Measurements from ENCODE around the gene GAS7.
"Not testable (repeated sequence)": the region's sequence is repeated elsewhere in the genome, so short reads cannot be mapped to it uniquely, and the experiment has no call there.

GAS7 gene

GRCh38 chr17:10010752-10011151 is 187.7 kb downstream of the GAS7 start:
- no peak for DNase-seq

GRCh38 chr17:10003705-10004104 is 194.7 kb downstream of the GAS7 start:
- no peak for DNase-seq

DNA sequence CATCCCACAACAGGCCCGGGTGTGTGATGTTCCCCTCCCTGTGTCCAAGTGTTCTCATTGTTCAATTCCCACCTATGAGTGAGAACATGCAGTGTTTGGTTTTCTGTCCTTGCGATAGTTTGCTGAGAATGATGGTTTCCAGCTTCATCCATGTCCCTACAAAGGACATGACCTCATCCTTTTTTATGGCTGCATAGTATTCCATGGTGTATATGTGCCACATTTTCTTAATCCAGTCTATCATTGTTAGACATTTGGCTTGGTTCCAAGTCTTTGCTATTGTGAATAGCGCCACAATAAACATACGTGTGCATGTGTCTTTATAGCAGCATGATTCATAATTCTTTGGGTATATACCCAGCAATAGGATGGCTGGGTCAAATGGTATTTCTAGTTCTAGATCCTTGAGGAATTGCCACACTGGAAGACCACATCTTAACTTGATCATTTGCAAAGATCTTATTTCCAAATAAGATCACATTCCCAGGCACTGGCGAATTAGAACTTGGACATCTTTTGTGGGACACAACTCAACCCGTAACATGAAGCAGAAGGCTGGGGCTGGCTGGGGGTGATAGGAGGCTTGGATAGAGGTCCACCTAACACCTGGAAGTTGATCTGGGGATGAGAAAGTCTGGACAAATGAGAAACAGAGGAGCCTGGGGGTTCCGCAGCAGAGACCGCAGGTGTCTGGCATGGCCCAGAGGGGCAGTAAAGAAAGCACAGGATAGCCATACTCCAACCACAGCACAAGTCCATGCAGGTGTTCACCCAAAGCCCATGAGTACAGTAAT is 195.6 kb downstream of the GAS7 start:
- not testable (repeated sequence) for DNase-seq

- no peak for DNase-seq
These were observed 197.0 kb downstream of the GAS7 start for GRCh38 chr17:10001306-10001873.

DNA sequence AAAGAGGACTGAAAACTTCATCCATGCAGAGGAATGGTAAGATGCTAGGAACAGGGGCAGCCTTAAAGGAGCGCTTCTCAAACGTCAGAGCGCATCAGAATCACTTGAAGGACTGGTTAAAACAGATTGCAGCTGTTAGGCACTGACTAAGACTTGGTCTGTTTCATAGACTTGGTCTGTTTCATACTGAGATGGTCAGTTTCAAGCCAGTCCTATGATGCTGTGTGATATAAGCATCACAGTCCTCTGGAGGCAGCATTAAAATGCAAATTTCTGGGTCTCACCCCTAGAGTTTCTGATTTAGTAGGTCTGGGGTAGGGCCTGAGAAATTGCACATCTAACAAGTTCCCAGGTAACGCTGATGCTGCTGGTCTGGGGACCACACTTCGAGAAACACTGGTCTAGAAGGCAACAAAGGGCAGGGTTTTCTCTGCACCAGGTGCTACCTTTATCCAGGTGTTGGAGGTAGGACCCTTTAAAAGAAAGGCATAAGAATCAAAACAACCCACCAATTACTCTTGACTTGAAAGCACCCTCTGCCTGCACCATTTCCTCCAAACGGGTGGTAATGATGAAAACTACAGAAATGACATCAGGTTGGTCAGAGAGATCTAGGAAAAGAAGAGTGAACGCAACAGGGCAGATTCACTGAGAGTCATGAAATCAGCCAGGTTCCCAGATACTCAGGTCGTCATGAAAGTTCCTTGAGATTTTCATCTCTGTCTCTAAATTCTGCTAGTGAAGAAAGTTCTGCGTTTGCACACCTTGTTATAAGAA is 198.3 kb downstream of the GAS7 start:
- no peak for DNase-seq

GRCh38 chr17:9998060-9998459 is 200.3 kb downstream of the GAS7 start:
- no peak for DNase-seq

DNA sequence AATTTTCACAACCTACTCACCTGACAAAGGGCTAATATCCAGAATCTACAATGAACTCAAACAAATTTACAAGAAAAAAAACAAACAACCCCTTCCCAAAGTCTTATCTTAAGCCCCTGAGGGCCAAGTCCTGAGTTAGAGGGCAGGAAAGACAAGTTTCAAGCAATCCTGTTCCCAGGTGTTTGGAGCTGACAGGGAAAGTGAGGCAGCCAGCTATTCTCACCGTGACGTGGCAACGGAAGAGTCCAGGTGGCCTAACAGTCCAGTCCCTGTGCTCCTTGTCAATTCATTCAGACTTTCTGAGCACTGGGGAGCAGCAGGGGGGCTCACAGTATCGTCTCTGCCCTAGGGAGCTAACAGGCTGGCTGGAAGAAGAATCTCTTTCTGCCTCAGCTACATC is 203.6 kb downstream of the GAS7 start:
- no peak for DNase-seq

- DNase-seq = no peak
These were observed 206.6 kb downstream of the GAS7 start for GRCh38 chr17:9991796-9992195.

GRCh38 chr17:9991351-9991750 is 207.1 kb downstream of the GAS7 start:
- no peak for DNase-seq

DNA sequence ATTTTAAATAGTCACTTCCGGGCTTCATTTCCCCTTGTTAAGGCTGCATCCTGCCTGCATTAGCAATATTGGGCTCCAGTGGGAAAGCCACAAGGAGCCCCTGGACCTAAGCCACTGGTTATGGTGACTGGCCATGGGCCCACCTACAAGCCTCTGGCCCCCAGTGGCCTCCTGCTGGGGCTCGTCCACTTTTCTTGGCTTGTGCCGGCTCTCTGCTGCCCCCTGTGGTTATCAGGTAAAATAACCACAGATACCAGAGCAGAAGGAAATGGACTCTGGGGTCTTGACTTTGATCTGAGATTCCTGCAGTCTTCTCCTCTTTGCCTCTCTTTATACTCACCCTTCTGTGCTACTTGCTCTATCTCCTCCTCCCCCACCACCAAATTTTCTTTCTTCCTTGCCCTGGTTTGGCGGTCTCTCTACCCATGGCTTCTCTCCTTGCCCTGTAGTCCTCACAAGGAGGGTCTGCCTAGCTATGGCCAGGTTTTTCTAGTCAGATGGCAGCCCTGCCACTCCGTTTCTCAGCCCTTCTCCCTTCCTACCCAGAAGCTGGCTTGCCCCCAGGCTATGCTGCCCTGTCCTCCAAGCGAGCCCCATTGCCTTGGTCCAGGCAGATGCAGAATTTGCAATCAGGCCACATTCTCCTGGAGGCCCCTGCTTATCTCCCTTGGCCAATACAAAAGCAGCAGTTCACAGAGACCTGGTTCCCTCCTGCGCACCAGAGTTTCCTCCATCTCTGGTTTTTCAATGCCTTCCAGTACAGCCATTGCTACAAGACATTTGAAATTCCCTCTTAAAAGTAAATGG is 210.4 kb downstream of the GAS7 start:
- DNase-seq = no peak

DNA sequence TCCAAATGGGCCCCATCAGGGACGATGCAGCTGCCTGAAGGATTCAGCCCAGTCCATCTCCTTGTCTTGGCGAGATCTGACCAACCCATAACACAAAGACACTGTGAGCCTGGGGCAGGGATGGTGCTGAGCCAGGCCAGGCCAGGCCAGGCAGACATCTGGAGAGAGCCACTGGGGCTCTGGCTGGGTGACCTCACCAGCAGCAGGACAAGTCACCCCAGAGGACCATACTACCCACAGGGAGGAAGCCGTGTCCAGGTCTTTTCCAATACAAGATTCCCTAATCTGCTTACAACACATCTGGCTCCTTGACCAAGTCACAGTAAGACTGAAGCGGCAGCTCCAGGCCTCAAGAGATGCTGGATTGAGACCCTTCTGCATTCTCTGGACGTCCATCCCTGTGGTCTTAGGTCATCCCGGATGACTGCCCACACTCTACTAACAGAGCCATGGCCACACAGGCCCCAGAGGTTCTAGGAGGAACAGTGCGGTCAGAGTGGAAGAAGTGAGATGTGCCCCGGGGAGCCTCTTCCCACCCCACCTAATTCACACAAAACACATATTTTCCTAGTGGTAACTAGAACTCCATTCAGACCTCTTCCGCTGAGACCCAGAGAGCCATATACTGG is 211.5 kb downstream of the GAS7 start:
- DNase-seq = no peak

DNA sequence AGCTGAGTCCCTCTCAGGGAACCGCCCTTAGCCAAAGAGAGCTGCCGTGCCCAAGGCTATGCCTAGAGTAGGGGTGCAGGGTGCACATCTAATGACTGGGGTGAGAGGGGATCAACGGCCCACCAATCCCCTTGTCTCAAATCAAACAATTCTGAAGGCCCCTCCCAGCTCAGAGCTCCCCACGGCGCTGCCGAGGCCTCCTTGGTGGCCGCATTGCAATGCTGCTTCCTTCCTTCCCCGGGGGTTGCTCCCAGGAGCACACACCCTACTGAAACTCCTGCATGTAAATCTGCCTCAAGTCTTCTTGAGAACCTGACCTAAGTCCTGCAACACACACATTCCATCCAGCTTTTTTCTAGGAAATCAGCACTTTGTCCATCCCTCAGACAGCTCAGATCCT is 212.8 kb downstream of the GAS7 start:
- DNase-seq = no peak

GRCh38 chr17:9984768-9985167 is 213.6 kb downstream of the GAS7 start:
- no peak for DNase-seq

- no peak for DNase-seq
These were observed 216.2 kb downstream of the GAS7 start for GRCh38 chr17:9982159-9982558.

DNA sequence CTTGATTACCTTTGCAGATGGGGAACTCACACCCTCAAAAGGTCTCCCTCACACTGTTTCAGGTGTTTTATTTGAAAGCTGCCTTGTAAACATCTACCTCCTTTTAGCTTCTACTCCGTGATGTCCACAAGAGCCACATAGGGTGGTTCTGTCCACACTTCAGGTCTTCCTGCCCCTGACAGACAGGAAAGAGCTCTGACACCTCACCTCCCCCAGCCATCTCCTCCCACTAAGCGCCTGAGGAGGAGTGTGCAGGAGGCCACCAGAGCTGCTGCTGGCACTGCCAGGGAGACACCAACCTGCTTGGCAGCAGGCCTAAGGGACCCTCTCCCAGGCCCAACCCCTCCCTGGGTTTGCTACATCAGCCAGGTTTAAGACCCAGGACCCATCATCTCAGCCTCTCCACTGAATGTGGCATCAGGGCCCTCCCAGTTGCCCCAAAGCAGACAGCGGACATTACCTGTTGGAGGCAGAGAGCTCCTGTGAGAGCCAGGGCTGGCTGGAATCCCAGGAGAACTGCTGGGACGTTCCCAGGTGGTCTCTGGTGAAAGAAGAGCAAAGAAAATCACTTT is 217.0 kb downstream of the GAS7 start:
- DNase-seq = no peak

- no peak for DNase-seq
These were observed 218.9 kb downstream of the GAS7 start for GRCh38 chr17:9979463-9979995.

DNA sequence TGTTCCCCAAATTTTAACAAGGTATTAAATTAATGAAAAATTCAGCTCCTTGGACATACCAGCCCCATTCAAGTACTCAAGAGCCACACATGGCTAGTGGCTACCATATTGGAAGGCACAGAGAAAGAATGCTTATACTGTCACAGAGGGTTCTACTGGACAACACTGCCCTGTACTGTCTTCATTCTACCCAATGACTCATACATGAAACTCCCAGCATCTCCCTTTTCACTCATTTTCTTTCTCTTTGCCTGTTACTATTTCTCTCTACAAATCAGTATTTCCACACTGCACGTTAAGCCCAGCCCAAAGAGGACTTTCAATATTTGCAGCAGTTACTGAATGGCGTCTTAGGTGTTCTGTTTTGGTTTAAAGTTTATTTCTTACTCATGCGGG is 221.2 kb downstream of the GAS7 start:
- no peak for DNase-seq

GRCh38 chr17:9976283-9977179 is 221.9 kb downstream of the GAS7 start:
- no peak for DNase-seq

DNA sequence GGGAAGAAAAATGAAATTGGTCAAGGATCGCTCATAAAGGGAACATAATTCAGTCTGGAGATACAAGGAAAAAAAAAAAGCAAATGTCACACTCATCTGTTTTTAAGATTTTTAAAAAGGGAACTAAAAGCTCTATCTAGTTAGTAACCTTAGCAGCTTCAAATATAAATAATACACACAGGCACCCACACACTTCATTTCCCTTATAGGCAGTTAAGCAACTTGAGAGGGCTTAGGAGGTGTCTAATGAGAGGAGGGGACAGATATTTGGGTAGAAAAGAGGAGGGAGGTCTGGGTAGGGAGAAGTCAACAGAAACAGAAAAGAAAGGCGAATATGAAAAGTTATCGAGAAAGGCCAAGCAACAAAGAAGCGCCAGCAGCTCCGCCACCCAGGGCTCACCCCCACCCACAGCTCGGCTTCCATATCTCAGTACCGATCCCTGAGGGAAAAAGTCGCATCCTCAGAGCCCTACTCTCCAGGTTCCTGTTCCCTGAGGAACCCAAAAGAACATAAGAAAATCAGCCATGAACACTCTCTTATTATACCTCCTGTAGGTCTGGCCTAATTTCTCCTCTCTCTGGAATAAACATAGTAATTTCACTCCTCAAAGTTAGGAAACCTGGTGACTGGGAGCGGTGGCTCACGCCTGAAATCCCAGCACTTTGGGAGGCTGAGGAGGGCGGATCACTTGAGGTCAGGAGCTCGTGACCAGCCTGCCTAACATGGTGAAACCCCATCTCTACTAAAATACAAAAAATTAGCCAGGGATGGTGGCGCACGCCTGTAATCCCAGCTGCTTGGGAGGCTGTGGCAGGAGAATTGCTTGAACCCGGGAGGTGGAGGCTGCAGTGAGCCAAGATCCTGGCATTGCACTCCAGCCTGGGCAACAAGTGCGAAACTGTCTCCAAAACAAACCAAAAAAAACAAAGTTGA is 223.7 kb downstream of the GAS7 start:
- DNase-seq = no peak
